Left cardiac atrium (tissue), 4 donors: ENCODE measurements around the gene LGALS7. TPM values are rescaled to one million over a fixed set of nuclear protein-coding genes. Genes with fewer than 3 reads are reported as not detected.

Experiments used
- ATAC-seq, 2 donors: fragments of 200-7000 bp; cut with Tn5 transposase; one replicate each; pipeline ENCODE4 v1.9.1; 2020; ENCODE audit warnings: mild to moderate bottlenecking in 2 of 2, moderate library complexity in 2 of 2
- DNase-seq: peaks from one replicate; pipeline ENCODE4 v3.0.0-alpha.2; 2020
- intact Hi-C, 2 donors: fragments of 100-400 bp; cut with DNase I; formaldehyde crosslinking; loops; one replicate each; pipeline versions ENCODE4 v1.14.1 to v1.15.1; 2022 to 2023
- total RNA-seq, 2 donors: library from RNA; stranded (reverse); fragmentation: NEBNext Ultra II Directional; extraction: Animal tissue kit (Norgen Biotek cat#: 25700); gene quantifications; one replicate each; pipeline ENCODE4 v1.2.1, GENCODE V29; 2021
- donor health status: DM: no; HTN: yes; CAD: no.
- donor health status: DM: no; HTN: yes; CAD: no; lungs with severe emphysema.
- donor health status: DM: yes; HTN: yes; CAD: no.
- donor health status: Dilated cardiomyopathy.

Gene LGALS7
- total RNA-seq, 2 donors from 2014 or later: not detected

DNA sequence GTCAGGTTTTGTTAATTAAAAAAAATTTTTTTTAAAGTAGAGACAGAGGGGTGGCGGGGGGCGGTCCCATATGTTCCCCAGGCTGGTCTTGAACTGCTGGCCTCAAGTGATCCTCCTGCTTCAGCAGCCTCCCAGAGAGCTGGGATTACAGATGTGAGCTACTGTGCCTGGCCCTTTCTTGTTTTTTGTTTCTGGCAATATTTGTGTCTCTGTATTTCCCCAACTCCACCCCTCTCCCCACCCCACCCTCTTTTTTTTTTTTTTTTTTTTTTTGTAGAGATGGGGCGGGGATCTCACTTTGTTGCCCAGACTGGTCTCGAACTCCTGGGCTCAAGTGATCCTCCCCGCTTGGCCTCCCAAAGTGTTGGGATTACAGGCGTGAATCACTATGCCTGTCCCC is 28.4 kb downstream of the LGALS7 start:
- ATAC-seq: no peak
- intact Hi-C loops: no loop called here
- no peak for DNase-seq

DNA sequence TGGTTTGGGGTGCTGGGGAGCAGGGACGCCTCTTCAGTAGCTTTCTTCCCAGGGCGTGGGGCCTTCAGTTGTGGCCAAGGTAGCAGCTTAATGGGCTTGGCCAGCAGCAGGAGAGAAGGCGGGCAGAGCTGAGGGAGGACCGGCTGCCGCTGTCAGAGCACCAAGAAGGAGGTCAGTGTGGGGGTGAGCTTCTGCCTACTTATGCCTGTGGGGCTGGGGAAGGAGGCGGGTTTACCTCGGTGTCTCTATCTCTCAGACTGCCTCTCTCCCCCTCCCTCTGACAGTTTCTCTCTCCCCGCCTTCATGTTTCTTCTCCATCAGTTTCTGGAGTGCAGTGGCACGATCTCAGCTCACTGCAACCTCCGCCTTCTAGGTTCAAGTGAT is 29.0 kb downstream of the LGALS7 start, which contains the start of gene CAPN12:
TSS of gene CAPN12 (minus strand) at position 177 of the 384 bp plus-strand sequence. CDS start 309 bp downstream, outside the sequence.
- intact Hi-C loops: no loop called here

DNA sequence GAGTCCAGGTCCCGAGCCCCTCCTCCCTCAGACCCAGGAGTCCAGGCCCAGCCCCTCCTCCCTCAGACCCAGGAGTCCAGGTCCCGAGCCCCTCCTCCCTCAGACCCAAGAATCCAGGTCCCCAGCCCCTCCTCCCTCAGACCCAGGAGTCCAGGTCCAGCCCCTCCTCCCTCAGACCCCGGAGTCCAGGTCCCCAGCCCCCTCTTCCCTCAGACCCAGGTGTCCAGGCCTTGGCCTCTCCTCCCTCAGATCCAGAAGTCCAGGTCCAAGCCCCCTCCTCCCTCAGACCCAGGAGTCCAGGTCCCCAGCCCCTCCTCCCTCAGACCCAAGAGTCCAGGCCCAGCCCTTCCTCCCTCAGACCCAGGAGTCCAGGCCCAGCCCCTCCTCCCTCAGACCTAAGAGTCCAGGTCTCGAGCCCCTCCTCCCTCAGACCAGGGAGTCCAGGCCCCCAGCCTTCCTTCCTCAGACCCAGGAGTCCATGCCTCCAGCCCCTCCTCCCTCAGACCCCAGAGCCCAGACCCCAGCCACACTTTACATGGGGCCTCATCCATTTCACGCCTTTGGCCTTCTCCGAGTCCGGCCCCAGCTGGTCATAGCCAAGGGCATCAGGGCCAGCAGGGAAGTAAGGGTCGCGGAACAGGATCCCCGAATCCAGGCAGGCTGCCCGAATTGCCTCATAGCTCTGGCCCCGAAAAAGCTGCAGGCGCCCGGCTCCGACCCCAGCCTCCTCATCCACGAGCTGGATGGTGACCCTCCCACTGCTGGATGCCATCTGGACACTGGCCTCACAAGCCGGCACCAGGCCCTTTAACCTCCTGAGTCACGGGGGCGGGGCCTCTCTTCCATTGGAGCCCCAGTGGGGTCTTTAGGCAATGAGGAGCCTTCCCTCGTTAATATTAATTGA is 29.7 kb downstream of the LGALS7 start:
- DNase-seq: no peak
- ATAC-seq: no peak
- intact Hi-C loops: no loop called here

More for the DNA sequence above, 29.0 kb downstream of the LGALS7 start, which contains the start of gene CAPN12:
- DNase-seq (no peak), ATAC-seq (no peak)

GRCh38 chr19:38742906-38743305 is 30.4 kb downstream of the LGALS7 start:
- intact Hi-C loops: no loop called here
- DNase-seq (no peak), ATAC-seq (no peak)

DNA sequence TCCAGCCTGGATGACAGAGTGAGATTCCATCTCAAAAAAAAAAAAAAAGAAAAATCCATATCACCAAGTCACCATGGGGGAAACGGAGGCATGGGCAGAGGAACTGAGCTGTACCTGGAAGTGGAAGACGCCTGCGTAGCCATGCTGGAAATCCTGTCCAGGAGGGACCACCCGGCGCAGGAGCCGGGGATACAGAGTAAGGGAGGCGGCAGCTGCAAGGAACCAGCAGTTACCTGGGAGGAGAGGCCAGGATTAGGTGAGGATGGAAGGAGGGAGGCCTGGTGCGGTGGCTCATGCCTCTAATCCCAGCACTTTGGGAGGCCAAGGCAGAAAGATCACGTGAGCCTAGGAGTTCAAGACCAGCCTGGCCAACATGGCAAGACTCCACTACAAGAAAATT is 31.0 kb downstream of the LGALS7 start:
- intact Hi-C loops: no loop called here
- no peak for DNase-seq
- ATAC-seq: no peak

DNA sequence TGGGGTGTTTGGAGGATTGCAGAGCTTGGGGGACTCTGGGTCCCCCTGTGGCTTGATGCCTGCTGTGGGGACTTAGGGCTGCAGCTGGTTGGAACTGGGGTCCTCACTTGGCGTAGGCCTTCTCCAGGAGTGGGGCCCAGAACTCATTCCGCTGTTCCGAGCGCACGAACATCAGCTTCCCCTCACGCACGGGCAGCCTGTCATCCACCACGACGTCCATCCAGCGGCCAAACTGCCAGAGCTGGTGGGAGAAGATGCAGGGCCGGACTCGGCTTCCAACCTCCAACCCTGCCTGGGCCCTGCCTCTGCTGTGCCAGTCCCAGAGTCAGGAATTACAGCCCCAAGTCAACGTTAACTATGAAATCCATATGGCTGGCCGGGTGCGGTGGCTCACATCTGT is 31.6 kb downstream of the LGALS7 start:
- intact Hi-C loops: no loop called here
- DNase-seq (no peak), ATAC-seq (no peak)

DNA sequence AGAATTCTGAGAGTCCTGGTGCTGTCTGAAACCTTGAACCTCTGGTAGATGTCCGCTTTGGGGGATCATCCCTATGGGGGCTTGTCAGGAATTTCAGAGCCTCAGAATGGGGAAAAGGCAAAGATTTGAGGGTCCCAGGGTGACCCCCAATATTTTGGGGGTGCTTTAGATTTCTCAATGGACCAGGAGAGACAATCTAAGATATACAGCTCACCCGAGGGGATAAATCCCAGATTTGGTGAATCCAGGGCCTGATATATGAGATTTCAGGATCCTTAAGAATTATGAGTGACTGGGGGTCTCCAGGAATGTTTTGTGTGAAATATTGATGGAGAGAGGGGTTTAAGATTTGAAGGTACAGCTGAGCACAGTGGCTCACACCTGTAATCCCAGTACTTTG is 32.4 kb downstream of the LGALS7 start:
- intact Hi-C loops: no loop called here
- no peak for DNase-seq
- ATAC-seq: no peak

DNA sequence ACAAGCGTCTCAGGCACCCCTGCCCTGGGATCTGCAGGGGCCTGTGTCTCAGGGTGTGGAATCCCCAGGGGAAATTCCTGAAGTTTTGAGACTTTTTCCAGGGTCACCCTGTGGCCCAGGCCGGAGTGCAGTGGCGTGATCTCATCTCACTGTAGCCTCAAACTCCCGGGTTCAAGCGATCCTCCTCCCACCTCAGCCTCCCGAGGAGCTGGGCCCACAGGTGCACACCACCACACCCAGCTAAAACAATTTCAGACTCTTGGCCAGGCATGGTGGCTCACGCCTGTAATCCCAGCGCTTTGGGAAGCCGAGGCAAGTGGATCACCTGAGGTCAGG is 33.1 kb downstream of the LGALS7 start:
- DNase-seq (no peak), ATAC-seq (no peak)
- intact Hi-C loops: no loop called here

GRCh38 chr19:38739440-38740256 is 33.7 kb downstream of the LGALS7 start:
- no peak for ATAC-seq
- intact Hi-C loops: no loop called here
- DNase-seq: no peak

DNA sequence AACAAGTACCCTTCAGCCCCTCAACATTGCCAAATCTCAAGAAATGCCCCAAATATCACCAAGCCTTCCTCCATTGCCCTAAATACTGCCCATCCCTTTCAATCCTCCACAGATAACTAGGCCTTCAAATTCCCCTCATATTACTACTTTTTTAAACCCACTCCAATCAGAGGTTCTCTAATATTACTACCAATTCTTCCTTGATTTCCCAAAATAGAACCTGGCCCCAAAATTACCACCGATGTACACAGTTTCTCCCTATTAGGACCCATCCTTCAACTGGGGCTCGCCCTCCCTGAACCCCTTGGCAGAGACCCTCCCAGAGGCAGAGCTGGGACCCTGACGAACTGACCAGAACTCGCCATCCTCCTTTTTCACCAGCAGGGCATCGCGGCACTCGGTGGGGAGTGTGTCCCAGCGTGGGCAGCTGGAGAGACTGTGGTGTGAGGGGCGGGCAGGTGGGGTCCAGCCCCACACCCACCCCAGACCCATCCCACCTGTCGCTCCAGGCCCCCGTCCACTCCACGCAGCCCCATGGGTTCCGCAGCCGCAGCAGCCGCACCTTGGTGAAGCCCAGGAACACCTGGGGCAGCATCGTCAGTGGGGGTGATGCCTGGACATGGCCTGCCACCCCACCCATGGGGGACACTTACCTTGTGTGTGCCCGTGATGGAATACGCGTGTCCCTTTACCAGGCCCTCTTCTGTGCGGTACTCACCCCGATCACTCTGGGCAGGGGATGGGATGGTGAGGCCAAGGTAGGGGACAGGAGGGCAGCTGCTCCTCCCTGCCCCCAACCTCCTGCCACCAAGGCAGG is 35.2 kb downstream of the LGALS7 start:
- intact Hi-C loops: no loop called here
- DNase-seq (no peak), ATAC-seq (no peak)

- DNase-seq (no peak), ATAC-seq (no peak)
- intact Hi-C loops: no loop called here
Observed at GRCh38 chr19:38737281-38737865, 35.9 kb downstream of the LGALS7 start.

- peak; percentile 18 for ATAC-seq
- intact Hi-C loops: no loop called here
- peak; percentile 66 for DNase-seq
Observed at GRCh38 chr19:38736413-38737280, 36.7 kb downstream of the LGALS7 start.

DNA sequence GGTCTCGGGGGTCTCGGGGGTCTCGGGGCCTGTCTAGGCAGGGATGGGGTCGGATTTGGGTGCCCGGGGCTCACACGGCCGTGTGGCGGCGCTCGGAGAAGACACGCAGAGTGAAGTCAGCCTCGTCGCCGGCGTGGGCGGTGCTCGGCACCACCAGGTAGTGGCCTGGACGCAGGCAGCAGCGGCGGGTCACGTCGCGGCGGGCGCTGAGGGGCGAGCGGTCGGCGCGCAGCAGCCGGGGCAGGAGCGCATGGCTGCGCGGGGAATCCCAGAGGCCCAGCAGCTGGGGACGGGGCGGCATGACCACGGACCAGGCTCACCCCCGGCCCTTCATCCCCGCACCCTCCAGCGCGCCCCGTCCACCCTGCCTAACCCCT is 37.3 kb downstream of the LGALS7 start:
- ATAC-seq: peak; percentile 12
- DNase-seq: peak; percentile 59
- intact Hi-C loops: no loop called here

- no peak for ATAC-seq
- intact Hi-C loops: no loop called here
- no peak for DNase-seq
Observed at GRCh38 chr19:38735257-38735686, 38.0 kb downstream of the LGALS7 start.

- ATAC-seq: peak in 1 of 2 donors; percentile 3
- no peak for DNase-seq
- intact Hi-C loops: no loop called here
Observed at GRCh38 chr19:38734426-38735256, 38.7 kb downstream of the LGALS7 start.

DNA sequence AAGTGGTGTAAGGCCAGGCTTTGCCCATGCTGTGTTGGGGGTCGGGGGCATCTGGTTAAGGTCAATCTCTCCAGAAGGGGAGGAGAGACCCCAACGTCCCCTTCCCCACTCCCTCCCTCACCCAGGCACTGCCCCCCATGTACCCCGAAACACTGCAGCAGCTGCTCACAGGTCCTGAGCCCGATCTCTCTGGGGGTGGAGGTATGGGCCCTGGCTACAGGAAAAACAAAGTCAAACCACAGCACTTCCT is 39.2 kb downstream of the LGALS7 start:
- ATAC-seq (no peak), DNase-seq (no peak)
- intact Hi-C loops: no loop called here

GRCh38 chr19:38733493-38734175 is 39.7 kb downstream of the LGALS7 start:
- DNase-seq: no peak
- intact Hi-C loops: no loop called here
- ATAC-seq: peak in 1 of 2 donors; percentile 2
